Activated CD8-positive, alpha-beta memory T cell treated with anti-CD3 and anti-CD28 coated beads, Interleukin-2, amount 50 U/mL, for 4 hours (primary cell): Measurements from ENCODE around the gene ZNHIT2.
"Not testable (repeated sequence)": the region's sequence is repeated elsewhere in the genome, so short reads cannot be mapped to it uniquely, and the experiment has no call there.

Source experiments
- DNase-seq: peaks from one replicate; pipeline ENCODE4 v3.0.0-alpha.2; 2020

ZNHIT2 gene

GRCh38 chr11:65117206-65118096 lies at the start of gene ZNHIT2:
Gene ZNHIT2, minus strand, starts transcription at chr11:65117701. Its CDS starts 48 bp downstream, at chr11:65117653.
- DNase-seq, result peak; percentile 100

GRCh38 chr11:65166893-65167292 lies 49.4 kb upstream of the ZNHIT2 start:
- DNase-seq, result no peak

DNA sequence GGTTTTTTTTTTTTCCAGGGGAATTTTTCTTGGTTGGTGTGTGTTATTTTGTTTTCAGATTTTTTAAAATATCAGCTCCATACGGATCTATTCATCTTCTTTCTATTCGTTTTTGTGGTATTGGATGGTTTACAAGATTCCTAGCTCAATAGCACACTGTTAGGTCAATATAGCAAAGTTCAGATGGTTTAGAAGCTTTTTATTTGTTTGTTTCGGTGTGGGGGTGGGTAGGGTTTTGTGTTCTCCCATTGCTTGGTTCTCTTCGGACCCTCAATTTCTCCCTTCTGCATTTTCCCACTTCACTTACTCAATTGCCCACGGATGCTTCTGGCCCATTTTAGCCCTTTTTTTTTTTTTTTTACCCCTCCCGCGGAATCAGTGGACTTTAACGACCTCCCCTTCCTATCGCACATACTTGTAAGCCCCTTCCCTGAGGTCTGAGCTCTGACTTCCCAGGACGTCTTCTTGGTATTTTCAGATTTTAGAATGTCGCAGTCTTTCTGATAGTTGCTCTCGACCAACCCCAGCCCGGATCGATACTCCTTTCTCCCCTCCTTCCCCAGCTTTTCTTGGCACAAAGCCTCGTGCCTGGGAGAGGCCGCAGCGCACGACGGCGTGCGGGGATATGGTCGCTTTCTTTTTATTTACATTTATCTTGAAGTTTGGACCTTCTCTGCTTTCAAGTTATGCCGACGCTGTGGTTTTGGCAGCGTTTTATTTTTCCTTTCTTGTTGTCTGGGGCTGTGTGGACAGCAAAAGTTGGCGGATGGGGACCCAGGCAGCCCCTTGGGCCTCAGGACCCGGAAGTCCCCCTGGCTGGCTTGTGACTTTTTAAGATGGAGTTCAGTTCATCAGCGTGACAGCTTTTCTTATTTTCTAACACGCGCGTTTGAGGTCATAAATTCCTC lies 48.2 kb upstream of the ZNHIT2 start:
- no peak for DNase-seq

- no peak for DNase-seq
These were observed 46.2 kb upstream of the ZNHIT2 start for GRCh38 chr11:65163684-65164083.

DNA sequence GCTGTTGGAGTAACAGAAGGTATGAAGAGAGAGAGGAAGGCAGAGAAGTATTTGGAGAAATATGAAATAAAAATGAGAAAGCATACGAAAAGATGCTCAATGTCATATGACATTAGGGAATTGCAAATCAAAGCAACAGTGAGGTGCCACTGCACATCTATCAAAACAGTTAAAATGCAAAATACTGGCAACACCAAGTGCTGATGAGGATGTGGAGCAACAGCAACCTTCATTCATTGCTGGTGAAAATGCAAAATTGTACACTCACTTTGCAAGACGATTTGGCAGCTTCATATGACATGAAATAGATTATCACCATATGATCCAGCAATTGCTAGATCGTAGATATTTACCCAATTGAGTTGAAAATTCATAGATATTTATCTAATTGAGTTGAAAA lies 43.1 kb upstream of the ZNHIT2 start:
- DNase-seq, result no peak

GRCh38 chr11:65159012-65159411 lies 41.5 kb upstream of the ZNHIT2 start:
- DNase-seq, result no peak

DNA sequence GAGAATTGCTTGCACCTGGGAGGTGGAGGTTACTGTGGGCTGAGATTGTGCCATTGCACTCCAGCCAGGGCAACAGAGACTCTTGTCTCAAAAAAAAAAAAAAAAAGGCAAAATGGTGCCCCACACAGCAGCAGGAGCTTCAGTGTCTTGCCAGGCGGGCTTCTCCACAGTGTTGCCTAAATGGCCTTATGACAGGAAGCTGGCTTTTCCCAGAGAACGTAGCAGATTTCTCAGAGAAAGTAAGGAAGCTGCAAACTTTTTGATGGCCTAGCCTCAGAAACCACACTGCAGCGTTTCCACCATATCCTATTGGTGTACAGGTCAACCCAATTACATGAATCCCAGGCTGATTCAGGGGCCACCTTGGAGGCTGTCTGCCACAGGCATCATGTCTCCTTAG lies 39.8 kb upstream of the ZNHIT2 start:
- no peak for DNase-seq

DNA sequence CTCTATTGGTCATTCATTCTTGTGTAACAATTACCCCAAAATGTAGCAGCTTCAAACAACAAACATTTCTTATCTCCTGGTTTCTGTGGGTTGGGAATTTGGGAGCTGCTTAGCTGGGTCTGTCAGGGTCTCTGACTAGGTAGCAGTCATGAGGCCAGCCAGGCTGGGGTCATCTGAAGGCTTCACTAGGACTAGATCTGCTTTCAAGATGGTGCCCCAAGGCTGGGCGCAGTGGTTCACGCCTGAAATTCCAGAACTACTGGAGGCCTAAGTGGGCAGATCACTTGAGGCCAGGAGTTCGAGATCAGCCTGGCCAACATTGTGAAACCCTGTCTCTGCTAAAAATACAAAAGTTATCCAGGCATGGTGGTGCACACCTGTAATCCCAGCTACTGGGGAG lies 39.4 kb upstream of the ZNHIT2 start:
- no peak for DNase-seq

GRCh38 chr11:65156256-65156655 lies 38.8 kb upstream of the ZNHIT2 start:
- no peak for DNase-seq

GRCh38 chr11:65152122-65152521 lies 34.6 kb upstream of the ZNHIT2 start:
- DNase-seq, result no peak

- DNase-seq, result no peak
These were observed 33.9 kb upstream of the ZNHIT2 start for GRCh38 chr11:65151331-65151899.

- DNase-seq, result no peak
These were observed 33.2 kb upstream of the ZNHIT2 start for GRCh38 chr11:65150509-65151299.

DNA sequence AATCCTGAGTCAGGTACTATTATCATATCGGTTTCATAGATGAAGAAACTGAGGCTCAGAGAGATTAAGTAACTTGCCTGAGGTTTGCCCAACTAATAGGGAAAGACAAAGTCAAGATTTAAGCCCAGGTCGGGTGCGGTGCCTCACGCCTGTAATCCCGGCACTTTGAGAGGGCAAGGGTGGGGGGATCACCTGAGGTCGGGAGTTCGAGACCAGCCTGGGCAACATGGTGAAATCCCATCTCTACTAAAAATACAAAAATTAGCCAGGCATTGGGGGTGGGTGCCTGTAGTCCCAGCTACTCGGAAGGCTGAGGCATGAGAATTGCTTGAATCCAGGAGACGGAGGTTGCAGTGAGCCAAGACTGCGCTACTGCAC lies 32.6 kb upstream of the ZNHIT2 start:
- not testable (repeated sequence) for DNase-seq

- no peak for DNase-seq
These were observed 31.2 kb upstream of the ZNHIT2 start for GRCh38 chr11:65148657-65149056.

DNA sequence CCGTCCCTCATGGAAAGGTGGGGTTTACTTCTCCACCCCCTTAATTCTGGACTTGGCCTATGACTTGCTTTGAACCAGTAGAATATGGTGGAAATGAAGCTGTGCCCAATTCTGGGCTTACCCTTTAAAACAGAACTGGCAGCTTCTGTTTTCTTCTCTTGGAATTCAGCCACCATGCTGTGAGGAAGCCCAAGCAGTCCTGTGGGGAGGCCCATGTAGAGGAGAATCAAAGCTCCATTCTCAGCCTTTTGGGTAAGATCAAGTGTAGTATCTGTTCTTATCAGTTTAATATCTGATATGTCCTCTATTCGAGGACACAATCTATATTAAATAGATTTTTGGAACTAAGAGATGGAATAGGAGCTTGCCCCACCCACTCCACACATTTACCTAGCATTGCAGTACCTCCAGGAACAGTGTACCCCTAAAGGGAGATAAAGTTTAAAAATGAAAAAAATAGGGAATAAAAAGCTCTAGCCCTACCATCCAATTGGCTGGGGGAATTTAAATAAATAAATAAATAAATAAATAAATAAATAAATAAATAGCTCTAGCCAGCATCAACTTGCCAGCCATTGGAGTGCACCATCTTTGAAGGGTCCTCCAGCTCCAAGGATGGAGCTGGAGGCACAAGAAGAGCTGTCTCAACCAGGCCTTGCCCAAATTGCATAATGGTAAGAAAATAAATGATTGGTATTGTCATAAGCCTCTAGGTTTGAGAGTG lies 30.0 kb upstream of the ZNHIT2 start:
- DNase-seq, result no peak

DNA sequence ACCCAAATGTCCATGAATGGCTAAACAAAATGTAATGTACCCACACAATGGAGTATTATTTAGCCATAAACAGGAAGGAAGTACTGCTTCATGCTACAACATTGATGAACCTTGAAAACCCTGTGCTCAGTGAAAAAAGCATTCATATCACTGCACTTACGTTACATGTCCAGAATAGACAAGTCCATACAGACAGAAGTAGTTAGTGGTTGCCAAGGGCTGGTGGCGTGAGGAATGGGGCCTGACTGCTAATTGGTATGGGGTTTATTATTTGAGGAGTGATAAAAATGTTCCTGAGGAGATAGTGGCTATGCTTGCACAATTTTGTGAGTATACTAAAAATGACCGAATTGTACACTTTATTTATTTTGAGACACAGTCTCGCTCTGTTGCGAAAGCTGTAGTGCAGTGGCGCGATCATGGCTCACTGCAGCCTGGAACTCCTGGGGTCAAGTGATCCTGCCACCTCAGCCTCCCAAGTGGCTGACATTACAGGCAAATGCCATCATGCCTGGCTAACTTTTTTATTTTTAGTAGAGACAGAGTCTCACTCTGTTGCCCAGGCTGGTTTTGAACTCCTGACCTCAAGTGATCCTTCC lies 24.5 kb upstream of the ZNHIT2 start:
- DNase-seq, result no peak

GRCh38 chr11:65136515-65137096 lies 19.1 kb upstream of the ZNHIT2 start:
- no peak for DNase-seq

- DNase-seq, result no peak
These were observed 18.2 kb upstream of the ZNHIT2 start for GRCh38 chr11:65135633-65136145.

- peak; percentile 78 for DNase-seq
These were observed 17.6 kb upstream of the ZNHIT2 start for GRCh38 chr11:65134952-65135632.
